Glomerular endothelial cell (primary cell): Measurements from ENCODE around the gene PBX2. TPM values are rescaled to one million over a fixed set of nuclear protein-coding genes. Genes with fewer than 3 reads are reported as not detected.
"Not testable (repeated sequence)": the region's sequence is repeated elsewhere in the genome, so short reads cannot be mapped to it uniquely, and the experiment has no call there.

Experiments
- DNase-seq: peaks from one replicate; pipeline ENCODE4 v3.0.0-alpha.2; 2011; ENCODE audit warnings: low read depth, low spot score; ENCODE audit errors: extremely low read depth
- total RNA-seq: library from RNA; depleted of rRNA; stranded (reverse); fragments of >200 nt; gene quantifications from 2 replicates; pipeline ENCODE4 v1.2.3, GENCODE V29; 2015

Gene PBX2
- total RNA-seq, 1 donor from 2014 or later: 72.2 TPM

DNA sequence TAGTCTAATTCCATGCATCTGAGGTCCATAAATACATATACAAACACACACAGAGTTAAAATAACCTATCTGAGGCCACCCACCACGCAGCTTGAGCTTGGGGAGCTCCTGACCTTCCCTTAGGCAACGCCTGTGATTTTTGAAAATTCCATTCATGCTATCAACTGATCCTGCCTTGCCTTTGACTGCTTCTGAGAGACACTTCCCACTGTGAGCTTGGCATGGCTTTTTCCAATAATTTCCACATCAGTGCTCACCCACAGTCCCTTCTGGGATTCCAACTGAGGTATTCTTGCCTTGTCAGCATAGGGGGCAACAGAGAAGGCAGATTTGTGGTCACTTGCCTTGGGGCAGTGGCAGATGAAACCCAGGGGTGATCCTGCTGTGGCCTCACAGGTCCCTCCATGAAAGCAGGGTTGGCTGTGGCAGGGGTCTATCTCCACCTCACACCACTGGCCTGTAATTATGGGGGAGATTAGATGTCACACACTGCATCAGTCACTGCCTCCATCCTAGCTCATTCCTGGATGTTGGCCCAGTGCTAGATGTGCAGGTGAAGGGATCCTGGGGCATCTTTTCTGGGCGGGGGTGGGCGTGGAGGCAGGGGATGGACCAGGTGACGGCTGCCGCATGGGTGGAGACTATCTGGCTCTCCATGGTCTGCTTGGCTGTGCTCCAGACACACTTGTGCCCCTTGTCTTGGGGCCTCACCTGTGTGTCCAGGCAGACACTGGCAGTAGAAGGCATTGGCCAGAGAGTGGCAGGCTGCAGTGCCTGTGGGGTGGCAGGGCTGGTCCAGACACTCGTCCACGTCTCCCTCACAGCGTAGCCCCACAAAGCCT lies 13.6 kb upstream of the PBX2 start:
- DNase-seq: no peak

- DNase-seq: no peak
These were observed 12.2 kb upstream of the PBX2 start for GRCh38 chr6:32202186-32202585.

DNA sequence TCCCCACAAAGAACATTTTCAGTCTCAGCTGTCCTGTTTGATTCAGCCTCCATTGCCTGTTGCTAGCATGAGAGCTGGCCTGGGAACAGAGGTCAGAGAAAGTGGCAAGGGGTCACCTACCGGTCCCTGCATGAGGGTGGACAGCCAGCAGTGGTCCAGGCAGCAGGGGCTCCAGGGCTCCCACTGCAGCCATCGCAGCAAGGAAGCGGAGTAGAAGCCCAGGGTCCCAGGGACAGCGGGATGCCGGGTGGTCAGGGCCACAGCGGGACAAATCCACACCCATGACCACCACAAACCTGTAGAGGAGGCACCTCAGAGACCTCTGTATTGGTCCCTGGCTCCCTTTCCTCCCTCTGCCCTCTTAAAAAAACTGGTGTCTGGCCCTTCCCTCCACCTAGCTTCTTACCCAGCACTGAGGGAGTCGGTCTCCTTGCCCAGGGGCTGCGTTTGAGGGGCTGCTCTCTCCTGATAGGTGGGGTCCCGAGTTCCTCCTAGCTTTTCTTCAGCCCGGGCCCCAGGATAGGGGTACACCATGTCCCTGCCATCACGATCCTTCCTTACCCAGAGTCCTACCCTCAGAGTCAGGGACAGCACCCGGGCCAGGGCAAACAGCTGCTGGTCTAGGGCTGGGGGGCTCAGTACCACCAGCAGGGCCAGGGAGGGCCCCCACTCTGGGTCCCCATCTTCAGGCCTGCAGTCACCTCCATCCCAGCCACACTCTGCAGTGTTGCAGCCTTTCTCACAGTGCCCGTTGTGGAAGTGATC lies 10.9 kb upstream of the PBX2 start:
- no peak for DNase-seq

DNA sequence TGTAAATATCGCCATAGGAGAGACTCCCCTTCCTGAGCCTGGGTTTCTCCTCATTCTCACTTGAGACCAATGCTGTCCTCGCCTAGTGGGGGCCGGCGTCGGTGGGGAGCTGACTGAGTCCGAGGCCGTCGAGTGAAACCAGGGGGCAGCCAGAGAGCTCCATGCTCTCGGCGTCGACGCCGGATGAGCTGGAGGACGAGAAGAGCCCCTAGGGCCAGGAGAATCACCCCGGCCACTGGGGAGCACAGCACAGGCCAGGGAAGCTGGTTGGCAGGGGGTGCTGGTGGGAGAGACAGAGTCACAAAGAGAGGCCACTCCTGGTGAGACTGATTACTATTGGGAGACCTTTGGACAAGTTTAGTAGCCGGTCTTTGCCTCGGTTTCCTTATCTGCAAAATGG lies 8.9 kb upstream of the PBX2 start:
- DNase-seq: no peak

DNA sequence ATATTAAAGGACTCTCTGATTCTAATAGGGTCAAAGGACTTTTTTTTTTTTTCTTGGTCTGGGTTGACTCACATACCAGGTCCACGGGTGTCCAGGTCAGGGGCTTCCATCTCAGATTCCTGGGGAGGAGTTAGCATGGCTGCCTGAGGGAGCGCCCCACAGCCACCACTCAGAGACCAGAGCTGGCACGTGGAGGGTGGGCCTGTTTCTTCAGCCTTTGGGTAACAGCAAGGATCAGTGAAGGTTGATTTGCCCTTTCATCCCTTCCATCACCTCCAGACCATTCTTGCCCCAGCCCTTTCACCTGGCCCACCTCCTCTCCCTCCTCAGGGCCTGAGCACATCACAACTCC lies 8.3 kb upstream of the PBX2 start:
- DNase-seq: no peak

DNA sequence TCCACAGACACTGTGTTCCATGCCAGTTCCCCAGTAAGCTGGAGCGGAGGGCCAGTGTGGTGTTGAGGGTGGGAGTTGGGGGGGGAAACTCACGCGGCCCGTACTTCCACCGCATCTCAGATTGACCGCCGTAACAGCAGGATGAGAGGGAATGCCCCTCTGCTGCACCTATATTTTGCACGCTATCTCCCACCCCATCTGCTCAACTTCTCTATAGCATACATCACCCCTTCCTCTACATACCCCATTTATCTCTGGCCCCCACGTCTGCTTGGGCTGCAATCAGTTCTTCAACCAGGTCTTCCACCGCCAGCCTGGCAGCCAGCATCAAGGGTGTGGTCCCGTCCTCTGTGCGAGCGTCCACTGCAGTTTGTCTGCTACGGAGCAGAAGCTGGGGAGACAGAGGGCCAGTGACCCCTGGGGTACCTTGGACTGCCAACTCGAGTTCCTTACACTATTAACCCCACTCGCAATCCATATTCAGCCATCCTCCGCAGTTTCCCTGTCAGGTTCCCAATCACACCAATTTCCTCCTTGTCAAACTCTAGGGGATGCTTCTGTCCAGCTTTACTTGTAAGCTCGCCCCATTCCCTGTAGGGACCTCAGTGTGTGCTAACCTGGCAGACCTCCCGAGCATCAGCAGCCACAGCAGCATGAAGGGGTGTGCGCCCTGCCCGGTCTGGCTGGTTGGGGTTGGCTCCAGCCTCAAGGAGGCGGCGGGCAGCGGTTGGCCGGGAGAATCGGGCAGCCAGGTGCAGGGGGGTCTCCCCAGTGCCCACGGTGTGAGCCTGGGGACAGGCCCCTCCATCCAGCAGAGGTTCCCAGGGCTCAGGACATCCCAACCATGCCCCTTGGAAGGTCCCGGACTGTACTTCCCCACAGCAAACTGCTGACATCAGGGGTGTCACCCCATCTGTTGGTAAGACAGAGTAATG lies 6.9 kb upstream of the PBX2 start:
- no peak for DNase-seq

GRCh38 chr6:32195902-32196681 lies 6.1 kb upstream of the PBX2 start:
- peak; percentile 82 for DNase-seq

DNA sequence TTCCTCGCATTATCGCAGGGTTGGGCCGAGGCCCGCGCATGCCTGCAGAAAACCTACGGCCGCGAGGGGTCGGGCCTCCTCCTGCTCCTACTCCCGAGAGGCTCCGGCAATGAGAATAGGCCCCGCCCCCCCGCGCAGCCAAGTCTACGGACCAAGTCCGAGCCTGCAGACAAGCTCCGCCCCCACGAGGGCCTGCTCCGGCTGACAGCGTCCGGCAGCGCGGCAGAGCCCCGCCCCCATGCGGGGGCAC lies 5.6 kb upstream of the PBX2 start:
- DNase-seq: peak; percentile 88

DNA sequence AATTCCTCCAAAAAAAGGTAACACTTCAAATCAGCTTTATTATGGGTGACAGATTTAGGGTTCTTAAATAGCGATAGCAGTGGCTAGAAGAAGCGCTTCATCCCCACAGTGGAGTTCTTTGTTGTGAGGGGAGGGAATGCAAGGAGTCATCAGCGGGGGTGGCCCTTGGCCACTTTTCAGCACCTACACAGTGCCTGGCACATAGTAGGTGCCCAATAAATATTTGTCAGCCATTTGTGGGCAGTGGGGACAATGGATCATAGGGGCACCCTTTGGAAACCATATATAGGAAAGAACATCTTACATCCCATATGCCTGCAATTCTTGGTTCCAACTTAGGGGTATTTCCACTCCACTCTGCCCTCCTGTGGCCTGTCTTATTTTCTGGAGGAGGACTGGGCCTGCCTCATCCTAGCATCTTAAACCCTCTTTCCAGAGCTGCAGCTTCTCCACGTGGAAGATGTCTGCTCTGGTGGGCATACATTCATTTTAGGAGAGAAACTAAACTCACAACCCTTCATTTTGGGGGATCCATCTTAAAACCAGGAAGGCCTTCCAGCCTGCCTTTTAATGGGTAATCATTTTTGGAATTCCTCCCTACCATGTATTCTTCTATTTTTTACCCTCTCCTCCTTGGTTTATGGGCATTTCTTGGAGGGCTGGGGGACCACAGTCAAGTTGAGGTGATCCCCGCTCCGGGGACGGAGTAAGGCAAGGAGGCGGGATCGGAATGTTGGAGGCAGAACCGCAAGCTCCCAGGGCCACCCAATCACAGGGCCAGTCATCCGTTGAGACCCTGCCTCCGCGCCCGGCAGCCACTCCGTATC lies 5.0 kb upstream of the PBX2 start:
- no peak for DNase-seq

DNA sequence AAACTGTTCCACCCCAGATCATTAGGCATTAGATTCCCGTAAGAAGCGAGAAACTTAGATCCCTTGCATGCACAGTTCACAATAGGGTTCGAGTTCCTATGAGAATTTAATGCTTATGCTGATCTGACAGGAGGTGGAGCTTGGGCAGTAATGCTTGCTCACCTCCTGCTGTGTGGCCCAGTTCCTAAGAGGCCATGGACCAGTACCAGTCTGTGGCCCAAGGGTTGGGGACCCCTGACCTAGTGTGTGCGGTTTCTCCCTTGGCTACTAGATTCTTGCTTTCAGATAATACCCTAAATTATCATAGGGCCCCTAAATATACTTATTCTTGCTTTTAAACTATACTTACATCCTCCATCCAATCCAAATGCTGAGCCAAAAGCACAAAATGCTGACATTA lies 4.4 kb upstream of the PBX2 start:
- no peak for DNase-seq

- DNase-seq: not testable (repeated sequence)
These were observed 3.1 kb upstream of the PBX2 start for GRCh38 chr6:32193096-32193495.

GRCh38 chr6:32192608-32193039 lies 2.6 kb upstream of the PBX2 start, which contains the start of gene GPSM3:
TSS of gene GPSM3 (minus strand) at chr6:32192643. CDS start at chr6:32192513, 130 bp downstream.
- no peak for DNase-seq

- no peak for DNase-seq
These were observed 1.9 kb upstream of the PBX2 start for GRCh38 chr6:32191696-32192607.

GRCh38 chr6:32190911-32191677 lies 1.1 kb upstream of the PBX2 start:
- DNase-seq: no peak

- DNase-seq: no peak
These were observed 304 bp downstream of the PBX2 start for GRCh38 chr6:32189742-32190053.

DNA sequence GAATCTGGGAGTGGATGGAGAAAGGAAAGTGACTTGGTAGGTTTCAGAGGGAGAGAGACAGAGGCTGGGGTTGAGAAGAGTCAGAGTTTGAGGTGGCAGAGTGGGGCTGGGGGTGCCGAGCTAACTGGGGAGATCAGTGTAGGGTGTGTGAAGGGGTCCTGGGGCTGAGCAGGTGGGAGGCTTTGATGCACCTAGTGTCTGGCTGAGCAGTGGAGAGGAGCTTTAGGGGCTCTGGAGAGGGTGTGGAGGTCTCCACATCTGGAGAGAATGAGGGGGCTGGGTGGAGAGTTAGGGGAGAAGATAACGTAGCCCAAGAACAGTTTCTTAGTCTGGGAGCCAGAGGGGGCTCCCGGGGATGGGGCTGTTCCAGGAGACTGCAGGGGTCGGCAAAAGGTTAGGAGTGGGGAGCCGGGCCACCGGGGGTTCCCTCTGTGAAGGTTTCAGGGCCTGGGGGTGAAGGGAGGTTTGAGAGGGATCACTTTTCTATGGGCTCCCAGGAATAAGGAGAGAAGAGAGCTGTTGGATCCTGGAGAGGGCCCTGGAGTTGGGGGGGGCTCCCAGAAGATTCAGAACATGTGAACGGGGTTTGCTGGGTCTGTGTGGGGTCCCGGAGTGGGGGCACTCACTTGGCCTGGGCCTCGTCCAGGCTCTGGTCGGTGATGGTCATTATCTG lies 797 bp downstream of the PBX2 start:
- DNase-seq: no peak

DNA sequence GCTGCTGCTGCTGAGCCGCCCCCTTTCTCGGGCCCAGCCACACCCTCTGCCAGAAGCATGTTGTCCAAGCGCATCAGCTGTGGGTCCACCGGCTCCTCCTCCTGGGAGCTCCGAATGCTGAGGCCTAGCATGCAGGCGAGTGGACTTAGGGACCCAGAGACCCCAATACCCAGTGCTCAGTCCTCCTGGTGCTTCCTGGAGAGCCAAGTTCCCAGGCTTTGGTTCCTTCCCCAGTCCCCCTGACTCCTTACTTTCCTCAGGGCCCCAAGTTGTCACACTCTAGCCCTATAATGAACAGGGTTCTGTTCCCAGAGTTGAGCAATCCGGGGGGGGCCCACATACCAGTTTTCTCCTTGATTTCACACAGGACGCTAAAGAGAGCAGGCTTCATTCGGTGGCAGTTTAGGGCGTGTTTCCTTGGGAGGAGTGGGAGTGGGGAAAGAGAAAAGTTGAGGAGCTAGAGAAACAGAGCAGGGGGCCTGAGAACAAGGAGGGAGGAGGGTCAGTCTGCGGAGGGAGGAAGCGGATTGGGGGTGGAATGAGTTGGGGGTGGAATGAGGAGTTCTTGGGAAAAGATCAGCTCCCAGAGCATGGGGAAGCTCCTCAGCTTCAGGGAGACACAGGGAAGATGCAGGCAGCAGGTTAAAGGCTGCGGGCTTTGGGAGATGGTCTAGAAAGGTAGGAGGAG lies 1.5 kb downstream of the PBX2 start:
- DNase-seq: no peak
